Breast epithelium (tissue), 4 donors: ENCODE measurements around the gene SAP25. TPM values are rescaled to one million over a fixed set of nuclear protein-coding genes. Genes with fewer than 3 reads are reported as not detected.

Source experiments
- DNase-seq, 2 donors: peaks; one replicate each; pipeline ENCODE4 v3.0.0-alpha.2; 2019; ENCODE audit warnings: low spot score in 2 of 2
- H3K27ac ChIP-seq, 2 donors: fragments of 200-600 bp; sonication (generic) in 1 of 2; one replicate each; pipeline ENCODE4 v1.5.1; 2016 to 2019; ENCODE audit warnings: mild to moderate bottlenecking in 1 of 2
- H3K27me3 ChIP-seq, 2 donors: fragments of 200-600 bp; sonication (generic) in 1 of 2; one replicate each; pipeline versions ENCODE4 v1.5.1 to v1.6.0; 2017 to 2019; ENCODE audit warnings: control low read depth in 1 of 2, mild to moderate bottlenecking in 1 of 2
- H3K36me3 ChIP-seq: fragments of 200-600 bp; one replicate; pipeline ENCODE4 v1.5.1; 2019
- H3K4me1 ChIP-seq, 2 donors: fragments of 200-600 bp; sonication (generic); one replicate each; pipeline ENCODE4 v1.5.1; 2016 to 2019; ENCODE audit warnings: control low read depth in 1 of 2
- H3K4me3 ChIP-seq, 3 donors: fragments of 200-600 bp; sonication (generic); 1 replicate in 2 of 3; 2 replicates in 1 of 3; pipeline ENCODE4 v1.5.1; 2016 to 2019; ENCODE audit warnings: mild to moderate bottlenecking in 3 of 3, moderate library complexity in 2 of 3
- H3K9me3 ChIP-seq, 2 donors: fragments of 200-600 bp; sonication (generic) in 1 of 2; one replicate each; pipeline ENCODE4 v1.5.1; 2016 to 2019; ENCODE audit warnings: control low read depth in 1 of 2
- CTCF ChIP-seq, 3 donors: fragments of 450-650 bp; IDR thresholded peaks; one replicate each; pipeline ENCODE4 v1.5.1; 2016 to 2017; ENCODE audit warnings: antibody characterized with exemption in 3 of 3, mild to moderate bottlenecking in 3 of 3, moderate library complexity in 3 of 3
- POLR2A ChIP-seq: fragments of 450-650 bp; IDR thresholded peaks from one replicate; pipeline ENCODE4 v1.6.1; 2016; ENCODE audit warnings: antibody characterized with exemption, mild to moderate bottlenecking, moderate library complexity
- POLR2AphosphoS5 ChIP-seq, 3 donors: sonication (generic); formaldehyde crosslinking; IDR thresholded peaks; one replicate each; pipeline ENCODE4 v1.6.1; 2017; ENCODE audit warnings: antibody characterized with exemption in 3 of 3
- intact Hi-C: fragments of 100-400 bp; cut with DNase I; formaldehyde crosslinking; loops from one replicate; pipeline ENCODE4 v1.15.1; 2023; ENCODE audit warnings: low total_unique reads
- total RNA-seq, 3 donors: library from RNA; depleted of rRNA; stranded (reverse); fragments of >200 nt; gene quantifications; one replicate each; pipeline ENCODE4 v1.1.0, GENCODE V29; 2016

SAP25 gene
- total RNA-seq, 3 donors from 2014 or later, result 0.96 to 2.2 (median 0.98) TPM

- Histone ChIP-seq H3K27ac (no peak overlapping the region), H3K36me3 (peaks cover 15% of the 10 kb centered on the region), H3K9me3 (no peaks in the 10 kb centered on the region), H3K4me1 (peaks cover under 1 to 9% of the 10 kb centered on the region in 2 donors), H3K27me3 (no peaks in the 10 kb centered on the region), H3K4me3 (no peak overlapping the region)
- DNase-seq, result no peak
- intact Hi-C loops, result loop anchor here (5.0 to 10.0 kb wide), 3 partner anchors 106 to 1296 kb away; no protein-coding TSS in a partner anchor
- TF ChIP-seq CTCF (IDR thresholded peaks at IDR 0.05) (no peak), POLR2AphosphoS5 (IDR thresholded peaks at IDR 0.05) (no peak), POLR2A (no peak)
These were observed 4.8 kb upstream of the SAP25 start for GRCh38 chr7:100578246-100579183.

- Histone ChIP-seq H3K27ac (no peak overlapping the region), H3K4me3 (no peak overlapping the region), H3K27me3 (no peaks in the 10 kb centered on the region), H3K36me3 (peaks cover 15% of the 10 kb centered on the region), H3K9me3 (no peaks in the 10 kb centered on the region), H3K4me1 (peaks cover 0 to 2% of the 10 kb centered on the region in 2 donors)
- intact Hi-C loops, result loop anchor here (5.0 to 10.0 kb wide), 3 partner anchors 107 to 1297 kb away; no protein-coding TSS in a partner anchor
- DNase-seq, result no peak
- TF ChIP-seq POLR2A (no peak), CTCF (IDR thresholded peaks at IDR 0.05) (no peak), POLR2AphosphoS5 (IDR thresholded peaks at IDR 0.05) (no peak)
These were observed 3.8 kb upstream of the SAP25 start for GRCh38 chr7:100577507-100577906.

GRCh38 chr7:100577103-100577502 is 3.4 kb upstream of the SAP25 start:
- intact Hi-C loops, result loop anchor here (5.0 to 10.0 kb wide), 3 partner anchors 108 to 1298 kb away; no protein-coding TSS in a partner anchor
- TF ChIP-seq POLR2AphosphoS5 (IDR thresholded peaks at IDR 0.05) (no peak), POLR2A (no peak), CTCF (IDR thresholded peaks at IDR 0.05) (no peak)
- H3K27ac ChIP-seq, result no peak overlapping the region
- no peak overlapping the region for H3K4me3 ChIP-seq
- H3K4me1 ChIP-seq, result no peaks in the 10 kb centered on the region
- H3K9me3 ChIP-seq, result no peaks in the 10 kb centered on the region
- peaks cover 15% of the 10 kb centered on the region for H3K36me3 ChIP-seq
- H3K27me3 ChIP-seq, result no peaks in the 10 kb centered on the region
- DNase-seq, result no peak

- no peaks in the 10 kb centered on the region for H3K4me1 ChIP-seq
- no peaks in the 10 kb centered on the region for H3K27me3 ChIP-seq
- intact Hi-C loops, result loop anchor here (5.0 to 10.0 kb wide), 3 partner anchors 108 to 1298 kb away; no protein-coding TSS in a partner anchor
- no peak for DNase-seq
- no peak overlapping the region for H3K4me3 ChIP-seq
- H3K27ac ChIP-seq, result no peak overlapping the region
- TF ChIP-seq POLR2AphosphoS5 (IDR thresholded peaks at IDR 0.05) (no peak), CTCF (IDR thresholded peaks at IDR 0.05) (no peak), POLR2A (no peak)
- H3K9me3 ChIP-seq, result no peaks in the 10 kb centered on the region
- peaks cover 15% of the 10 kb centered on the region for H3K36me3 ChIP-seq
These were observed 2.8 kb upstream of the SAP25 start for GRCh38 chr7:100576384-100576993.
